A375 (cell line): ENCODE results near the gene HSP90AA1. TPM values are rescaled to one million over a fixed set of nuclear protein-coding genes. Genes with fewer than 3 reads are reported as not detected.

ENCODE experiments used
- small RNA-seq: library from RNA; depleted of rRNA; stranded (forward); fragments of <200 nt; gene quantifications from one replicate; pipeline ENCODE3, GENCODE V24; 2014
- total RNA-seq: library from RNA; depleted of rRNA; stranded (reverse); fragments of >200 nt; shearing (Covaris generic); gene quantifications from 2 replicates; pipeline ENCODE4 v1.2.3, GENCODE V29; 2014; rRNA removed

The HSP90AA1 gene
- 225 and 231 TPM in 2 replicates for total RNA-seq

GRCh38 chr14:102086972-102087761, at the start of gene HSP90AA1:
TSS of gene HSP90AA1 (minus strand) at chr14:102087044. CDS start at chr14:102086378, 666 bp downstream.

Small RNAs within 50 kb of the gene (small RNA-seq; reads per million reads assigned to genes)
- gene RN7SL472P = not detected

Other genes starting within 250 kb of the HSP90AA1 start
- 260 and 297 TPM in 2 replicates for gene DYNC1H1, start 122.5 kb downstream of the HSP90AA1 start, total RNA-seq
- gene WDR20, start 52.9 kb upstream of the HSP90AA1 start, total RNA-seq = 9.5 and 9.7 TPM in 2 replicates
- gene MOK, start 218.1 kb upstream of the HSP90AA1 start, total RNA-seq = 195 and 197 TPM in 2 replicates
- 9.7 and 13.1 TPM in 2 replicates for gene ZNF839, start 232.7 kb upstream of the HSP90AA1 start, total RNA-seq